PC-9 (cell line): ENCODE results near the gene SSNA1.

Source experiments
- CTCF ChIP-seq: fragments of 200-600 bp; sonication (generic); conservative IDR thresholded peaks from 2 replicates; pipeline ENCODE4 v1.6.1; 2017; ENCODE audit warnings: mixed run types, antibody characterized with exemption, mild to moderate bottlenecking, moderate library complexity
- EZH2 ChIP-seq: fragments of 200-600 bp; sonication (generic); IDR thresholded peaks from 2 replicates; pipeline ENCODE4 v1.8.0; 2017; ENCODE audit warnings: antibody characterized with exemption, low read depth

- TF ChIP-seq CTCF (no peak), EZH2 (no peak)
Observed at GRCh38 chr9:137199411-137200121, 11.1 kb downstream of the SSNA1 start.
